Activated naive CD8-positive, alpha-beta T cell treated with anti-CD3 and anti-CD28 coated beads, Interleukin-2, amount 50 U/mL, for 24 hours (primary cell): ENCODE measurements around the gene ZNF555.
"Not testable (repeated sequence)": the region's sequence is repeated elsewhere in the genome, so short reads cannot be mapped to it uniquely, and the experiment has no call there.

Experiments used
- ATAC-seq: fragments of 150-1000 bp; cut with Tn5 transposase; one replicate; pipeline ENCODE4 v1.10.0; 2021
- DNase-seq: peaks from one replicate; pipeline ENCODE4 v3.0.0; 2021
- H3K27ac Mint-ChIP-seq: one replicate; pipeline ENCODE4 v1.8.0; 2021; ENCODE audit warnings: mild to moderate bottlenecking, mixed read lengths
- H3K27me3 Mint-ChIP-seq: one replicate; pipeline ENCODE4 v1.8.0; 2021; ENCODE audit warnings: mixed read lengths
- H3K36me3 Mint-ChIP-seq: one replicate; pipeline ENCODE4 v1.8.0; 2021; ENCODE audit warnings: low read depth, mixed read lengths
- H3K4me1 Mint-ChIP-seq: one replicate; pipeline ENCODE4 v1.8.0; 2021; ENCODE audit warnings: mixed read lengths
- H3K4me3 Mint-ChIP-seq: one replicate; pipeline ENCODE4 v1.8.0; 2021; ENCODE audit warnings: mild to moderate bottlenecking, moderate library complexity, mixed read lengths
- H3K9me3 Mint-ChIP-seq: one replicate; pipeline ENCODE4 v1.8.0; 2021; ENCODE audit warnings: mixed read lengths

The ZNF555 gene

DNA sequence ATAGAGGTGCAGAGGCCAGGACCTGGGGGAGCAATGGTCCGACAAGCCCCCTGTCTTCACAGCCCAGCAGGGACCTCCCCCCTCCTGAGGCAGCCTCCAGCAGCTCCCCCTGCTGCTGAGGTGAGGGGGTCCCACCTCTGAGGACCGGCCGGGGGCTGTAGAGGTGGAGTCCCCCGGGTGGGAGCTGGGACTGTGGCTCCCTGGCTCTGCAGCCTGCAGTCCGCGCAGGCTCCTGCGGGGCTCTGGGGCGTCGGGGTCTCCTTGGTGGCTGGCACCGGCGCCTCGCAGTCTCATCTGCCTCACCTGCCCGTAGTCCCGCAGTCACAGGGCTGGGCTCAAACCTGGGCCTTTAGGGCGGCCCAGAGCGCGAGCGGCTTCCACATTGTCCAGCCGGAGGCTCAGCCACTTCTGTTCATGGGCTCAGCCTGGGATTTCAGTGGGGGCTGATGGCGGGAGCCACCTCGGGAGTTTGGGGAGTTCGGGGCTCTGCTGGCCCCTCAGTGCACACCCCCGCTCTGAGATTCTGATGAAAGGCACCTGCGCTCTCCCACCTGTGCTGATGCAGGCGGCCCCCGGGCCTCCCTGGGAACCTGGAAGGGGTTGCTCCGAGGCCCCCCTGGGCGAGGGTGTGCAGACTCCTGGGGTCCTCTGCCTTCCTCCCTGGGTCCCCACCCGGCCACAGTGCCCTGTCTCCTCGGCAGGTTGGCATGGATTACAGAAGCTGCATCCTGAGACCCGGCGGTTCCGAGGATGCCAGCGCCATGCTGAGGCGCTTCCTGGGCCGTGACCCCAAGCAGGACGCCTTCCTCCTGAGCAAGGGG lies 28.7 kb upstream of the ZNF555 start:
- Mint-ChIP-seq H3K27ac (no peak overlapping the region), H3K4me1 (peaks cover 4% of the 10 kb centered on the region), H3K36me3 (peaks cover 16% of the 10 kb centered on the region)

GRCh38 chr19:2813235-2814160 lies 27.8 kb upstream of the ZNF555 start:
- Mint-ChIP-seq H3K9me3 (no peaks in the 10 kb centered on the region), H3K27me3 (no peaks in the 10 kb centered on the region), H3K4me3 (no peak overlapping the region), H3K4me1 (peaks cover 4% of the 10 kb centered on the region), H3K36me3 (peaks cover 14% of the 10 kb centered on the region), H3K27ac (no peak overlapping the region)
- ATAC-seq (no peak), DNase-seq (no peak)

More for the DNA sequence above, 28.7 kb upstream of the ZNF555 start:
- no peak overlapping the region for H3K4me3 Mint-ChIP-seq
- H3K9me3 Mint-ChIP-seq = no peaks in the 10 kb centered on the region
- no peak for ATAC-seq
- DNase-seq = no peak
- no peaks in the 10 kb centered on the region for H3K27me3 Mint-ChIP-seq

DNA sequence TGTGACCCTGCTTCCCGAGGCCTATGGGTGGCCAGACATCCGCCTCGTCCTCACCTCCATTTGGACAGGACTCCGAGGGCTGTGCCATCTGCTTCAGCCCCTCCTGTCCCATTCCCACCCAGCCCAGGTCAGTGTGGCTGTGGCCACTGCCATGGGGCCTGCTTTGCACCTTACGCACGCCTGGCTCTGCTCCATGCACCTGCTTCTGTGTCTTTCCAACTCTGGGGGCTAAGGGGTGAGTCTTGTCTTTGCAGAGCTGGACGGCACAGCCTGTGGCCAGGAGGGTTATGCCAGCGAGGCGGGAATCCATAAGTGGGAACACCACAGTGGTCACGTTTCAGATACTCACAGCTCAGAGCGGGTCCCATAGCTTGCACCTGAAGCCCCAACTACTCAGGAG lies 26.8 kb upstream of the ZNF555 start:
- Mint-ChIP-seq H3K36me3 (peaks cover 6% of the 10 kb centered on the region), H3K9me3 (no peaks in the 10 kb centered on the region), H3K4me3 (no peak overlapping the region), H3K27me3 (no peaks in the 10 kb centered on the region), H3K27ac (no peak overlapping the region), H3K4me1 (peaks cover 4% of the 10 kb centered on the region)
- DNase-seq (no peak), ATAC-seq (no peak)

DNA sequence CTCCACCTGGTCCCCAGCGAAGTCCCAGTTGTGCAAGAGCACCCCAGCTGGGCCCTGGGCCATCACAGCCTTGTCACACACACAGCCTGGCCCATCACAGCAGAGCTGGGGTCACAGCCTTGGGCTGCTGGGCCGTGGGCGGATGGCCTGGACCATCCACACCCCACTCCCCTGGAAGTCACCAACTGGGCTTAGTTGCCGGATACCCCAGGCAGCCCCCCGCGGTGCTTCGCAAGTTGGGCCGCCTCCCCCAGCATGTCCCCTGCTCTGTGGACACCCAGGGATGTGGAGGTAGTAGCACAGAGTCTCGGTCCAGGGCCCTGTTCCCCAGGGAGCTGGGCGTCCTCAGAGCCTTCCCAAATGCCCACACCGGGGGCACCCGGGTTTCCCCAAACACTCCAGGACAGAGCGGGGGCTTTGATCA lies 26.1 kb upstream of the ZNF555 start:
- H3K36me3 Mint-ChIP-seq = peaks cover 6% of the 10 kb centered on the region
- no peaks in the 10 kb centered on the region for H3K27me3 Mint-ChIP-seq

DNA sequence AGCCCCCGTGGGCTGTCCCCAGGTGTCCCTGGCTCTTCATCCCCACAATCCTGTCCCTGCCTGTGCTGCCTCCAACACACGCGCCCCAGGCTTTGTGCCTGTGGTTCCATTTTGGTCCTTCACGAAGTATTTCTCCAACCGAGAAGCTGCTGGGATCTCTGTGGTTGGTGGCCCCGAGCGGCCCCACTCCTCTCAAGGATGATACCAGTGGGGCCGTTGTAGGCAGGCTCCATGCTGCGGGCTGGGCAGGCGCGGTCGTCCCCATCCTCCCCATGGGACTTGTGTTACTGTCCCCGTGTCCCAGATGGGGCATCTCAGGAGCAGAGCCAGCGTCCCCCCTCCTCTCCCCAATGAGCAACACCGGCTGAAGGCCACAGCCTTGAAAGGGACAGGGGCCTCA lies 25.4 kb upstream of the ZNF555 start:
- ATAC-seq (no peak), DNase-seq (no peak)
- Mint-ChIP-seq H3K9me3 (no peaks in the 10 kb centered on the region), H3K4me1 (peaks cover 7% of the 10 kb centered on the region), H3K36me3 (peaks cover 5% of the 10 kb centered on the region), H3K4me3 (no peak overlapping the region), H3K27me3 (no peaks in the 10 kb centered on the region), H3K27ac (no peak overlapping the region)

More for the DNA sequence above, 26.1 kb upstream of the ZNF555 start:
- peaks cover 5% of the 10 kb centered on the region for H3K4me1 Mint-ChIP-seq
- H3K9me3 Mint-ChIP-seq = no peaks in the 10 kb centered on the region
- H3K27ac Mint-ChIP-seq = no peak overlapping the region
- no peak overlapping the region for H3K4me3 Mint-ChIP-seq
- DNase-seq (no peak), ATAC-seq (no peak)

DNA sequence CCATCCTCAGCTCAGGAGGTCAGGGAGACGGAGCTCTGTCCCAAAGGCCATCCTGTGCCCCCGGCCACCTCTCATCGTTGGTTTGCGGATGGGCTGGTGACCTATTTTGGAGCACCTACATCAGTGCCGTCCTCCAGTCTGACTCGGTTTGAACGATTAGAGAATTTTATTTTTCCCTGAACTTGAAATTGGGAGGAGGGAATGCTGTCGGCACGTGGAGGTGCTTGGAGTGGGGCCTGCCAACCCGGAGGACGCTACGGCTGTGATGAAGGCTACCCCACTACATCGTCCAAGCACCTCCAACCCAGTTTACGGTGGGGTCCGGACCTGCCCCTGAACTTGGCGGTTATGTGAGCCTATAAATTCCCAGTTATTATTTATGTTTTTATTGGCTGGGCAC lies 24.6 kb upstream of the ZNF555 start:
- Mint-ChIP-seq H3K27ac (no peak overlapping the region), H3K4me1 (peaks cover 7% of the 10 kb centered on the region), H3K4me3 (no peak overlapping the region), H3K9me3 (no peaks in the 10 kb centered on the region), H3K27me3 (no peaks in the 10 kb centered on the region), H3K36me3 (peaks cover 3% of the 10 kb centered on the region)
- ATAC-seq = no peak
- no peak for DNase-seq

GRCh38 chr19:2817237-2817829 lies 23.9 kb upstream of the ZNF555 start:
- H3K4me3 Mint-ChIP-seq, H3K27ac Mint-ChIP-seq, DNase-seq, ATAC-seq, H3K27me3 Mint-ChIP-seq, H3K4me1 Mint-ChIP-seq, H3K9me3 Mint-ChIP-seq, H3K36me3 Mint-ChIP-seq: not testable (repeated sequence)

GRCh38 chr19:2819540-2820111 lies 21.6 kb upstream of the ZNF555 start, which contains the start of gene ZNF554:
TSS of gene ZNF554 (plus strand) at chr19:2819868. CDS start at chr19:2820072, 204 bp downstream.
- H3K4me3 Mint-ChIP-seq = peak within 1 kb of the TSS; percentile 84
- H3K9me3 Mint-ChIP-seq = no peaks in the 10 kb centered on the region
- peak; percentile 99 for DNase-seq
- H3K27ac Mint-ChIP-seq = peak within 1 kb of the TSS; percentile 59
- H3K36me3 Mint-ChIP-seq = peaks cover 3% of the 10 kb centered on the region
- H3K4me1 Mint-ChIP-seq = peaks cover 7% of the 10 kb centered on the region
- peak; percentile 90 for ATAC-seq
- H3K27me3 Mint-ChIP-seq = no peaks in the 10 kb centered on the region

GRCh38 chr19:2820112-2820702 lies 21.1 kb upstream of the ZNF555 start:
- ATAC-seq = peak; percentile 2
- peak overlapping the region; percentile 84 for H3K4me3 Mint-ChIP-seq
- peak overlapping the region; percentile 59 for H3K27ac Mint-ChIP-seq
- H3K4me1 Mint-ChIP-seq = peaks cover 7% of the 10 kb centered on the region
- no peaks in the 10 kb centered on the region for H3K27me3 Mint-ChIP-seq
- H3K9me3 Mint-ChIP-seq = no peaks in the 10 kb centered on the region
- peak; percentile 23 for DNase-seq
- peaks cover 5% of the 10 kb centered on the region for H3K36me3 Mint-ChIP-seq

GRCh38 chr19:2822846-2823245 lies 18.4 kb upstream of the ZNF555 start:
- H3K27me3 Mint-ChIP-seq = no peaks in the 10 kb centered on the region
- no peak overlapping the region for H3K27ac Mint-ChIP-seq
- peaks cover 4% of the 10 kb centered on the region for H3K9me3 Mint-ChIP-seq
- H3K4me3 Mint-ChIP-seq = no peak overlapping the region
- no peak for ATAC-seq
- no peak for DNase-seq
- H3K36me3 Mint-ChIP-seq = peaks cover 16% of the 10 kb centered on the region
- H3K4me1 Mint-ChIP-seq = peaks cover 5% of the 10 kb centered on the region

GRCh38 chr19:2823646-2824045 lies 17.6 kb upstream of the ZNF555 start:
- Mint-ChIP-seq H3K27me3 (no peaks in the 10 kb centered on the region), H3K36me3 (peaks cover 24% of the 10 kb centered on the region), H3K9me3 (peaks cover 10% of the 10 kb centered on the region), H3K4me1 (peaks cover 5% of the 10 kb centered on the region), H3K4me3 (no peak overlapping the region), H3K27ac (no peak overlapping the region)
- ATAC-seq = no peak
- DNase-seq = no peak

- H3K27ac Mint-ChIP-seq = no peak overlapping the region
- peaks cover 28% of the 10 kb centered on the region for H3K36me3 Mint-ChIP-seq
- no peaks in the 10 kb centered on the region for H3K27me3 Mint-ChIP-seq
- H3K4me1 Mint-ChIP-seq = peaks cover 5% of the 10 kb centered on the region
- no peak overlapping the region for H3K4me3 Mint-ChIP-seq
- ATAC-seq (no peak), DNase-seq (no peak)
- peaks cover 11% of the 10 kb centered on the region for H3K9me3 Mint-ChIP-seq
Observed at GRCh38 chr19:2824129-2824528, 17.1 kb upstream of the ZNF555 start.

DNA sequence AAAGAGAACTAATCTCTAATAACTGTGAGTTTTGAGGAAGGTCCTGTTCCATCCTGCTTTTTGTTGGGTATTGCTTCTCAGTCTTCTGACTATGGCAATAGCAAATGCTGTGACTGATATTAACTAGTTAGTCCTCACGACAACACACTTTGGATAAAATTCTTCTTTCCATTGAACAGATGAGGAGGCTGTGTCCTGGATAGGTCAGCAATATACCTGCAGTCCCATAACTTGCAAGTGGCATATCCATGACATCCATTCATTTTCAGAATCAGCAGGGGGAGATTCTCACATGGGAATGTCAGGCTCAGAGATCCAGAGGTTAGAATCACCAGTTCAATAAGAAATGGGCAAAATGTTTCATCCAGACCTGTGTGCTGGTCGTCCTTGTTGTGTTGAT lies 14.3 kb upstream of the ZNF555 start:
- H3K4me3 Mint-ChIP-seq = no peak overlapping the region
- peaks cover 16% of the 10 kb centered on the region for H3K9me3 Mint-ChIP-seq
- no peaks in the 10 kb centered on the region for H3K27me3 Mint-ChIP-seq
- peaks cover 40% of the 10 kb centered on the region for H3K36me3 Mint-ChIP-seq
- peaks cover 2% of the 10 kb centered on the region for H3K4me1 Mint-ChIP-seq
- ATAC-seq (no peak), DNase-seq (no peak)
- no peak overlapping the region for H3K27ac Mint-ChIP-seq
